ENCODE measurements around the gene NAGK.

DNA sequence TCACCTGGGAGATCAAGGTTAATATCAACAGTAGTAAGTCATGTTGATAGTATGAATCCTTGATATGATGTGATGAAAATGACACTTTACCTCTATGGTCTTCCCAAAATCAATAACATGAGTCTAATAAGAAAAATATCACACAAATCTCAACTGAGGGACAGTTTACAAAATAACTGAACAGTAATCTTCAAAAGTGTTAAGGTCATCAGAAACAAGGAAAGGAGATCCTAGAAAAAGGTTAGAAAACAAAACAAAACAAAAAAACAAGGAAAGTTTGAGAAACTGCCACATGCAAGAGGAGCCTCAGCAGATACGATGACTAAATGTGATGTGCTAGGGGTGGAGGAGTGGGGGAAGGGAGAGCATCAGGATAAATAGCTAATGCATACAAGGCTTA, 45.4 kb downstream of the NAGK start:
- TF ChIP-seq, protein P1, sequence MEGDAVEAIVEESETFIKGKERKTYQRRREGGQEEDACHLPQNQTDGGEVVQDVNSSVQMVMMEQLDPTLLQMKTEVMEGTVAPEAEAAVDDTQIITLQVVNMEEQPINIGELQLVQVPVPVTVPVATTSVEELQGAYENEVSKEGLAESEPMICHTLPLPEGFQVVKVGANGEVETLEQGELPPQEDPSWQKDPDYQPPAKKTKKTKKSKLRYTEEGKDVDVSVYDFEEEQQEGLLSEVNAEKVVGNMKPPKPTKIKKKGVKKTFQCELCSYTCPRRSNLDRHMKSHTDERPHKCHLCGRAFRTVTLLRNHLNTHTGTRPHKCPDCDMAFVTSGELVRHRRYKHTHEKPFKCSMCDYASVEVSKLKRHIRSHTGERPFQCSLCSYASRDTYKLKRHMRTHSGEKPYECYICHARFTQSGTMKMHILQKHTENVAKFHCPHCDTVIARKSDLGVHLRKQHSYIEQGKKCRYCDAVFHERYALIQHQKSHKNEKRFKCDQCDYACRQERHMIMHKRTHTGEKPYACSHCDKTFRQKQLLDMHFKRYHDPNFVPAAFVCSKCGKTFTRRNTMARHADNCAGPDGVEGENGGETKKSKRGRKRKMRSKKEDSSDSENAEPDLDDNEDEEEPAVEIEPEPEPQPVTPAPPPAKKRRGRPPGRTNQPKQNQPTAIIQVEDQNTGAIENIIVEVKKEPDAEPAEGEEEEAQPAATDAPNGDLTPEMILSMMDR (IDR thresholded peaks at IDR 0.05; ENCODE audit: insufficient read depth, low read length): no peak
- TF ChIP-seq POLR2AphosphoS5 (IDR thresholded peaks at IDR 0.05; ENCODE audit: low read depth) (no peak), GABPA (IDR thresholded peaks at IDR 0.05; ENCODE audit: low read depth) (no peak), SPI1 (IDR thresholded peaks at IDR 0.05; ENCODE audit: borderline replicate concordance, low read depth) (no peak)
- TF ChIP-seq, protein P2, sequence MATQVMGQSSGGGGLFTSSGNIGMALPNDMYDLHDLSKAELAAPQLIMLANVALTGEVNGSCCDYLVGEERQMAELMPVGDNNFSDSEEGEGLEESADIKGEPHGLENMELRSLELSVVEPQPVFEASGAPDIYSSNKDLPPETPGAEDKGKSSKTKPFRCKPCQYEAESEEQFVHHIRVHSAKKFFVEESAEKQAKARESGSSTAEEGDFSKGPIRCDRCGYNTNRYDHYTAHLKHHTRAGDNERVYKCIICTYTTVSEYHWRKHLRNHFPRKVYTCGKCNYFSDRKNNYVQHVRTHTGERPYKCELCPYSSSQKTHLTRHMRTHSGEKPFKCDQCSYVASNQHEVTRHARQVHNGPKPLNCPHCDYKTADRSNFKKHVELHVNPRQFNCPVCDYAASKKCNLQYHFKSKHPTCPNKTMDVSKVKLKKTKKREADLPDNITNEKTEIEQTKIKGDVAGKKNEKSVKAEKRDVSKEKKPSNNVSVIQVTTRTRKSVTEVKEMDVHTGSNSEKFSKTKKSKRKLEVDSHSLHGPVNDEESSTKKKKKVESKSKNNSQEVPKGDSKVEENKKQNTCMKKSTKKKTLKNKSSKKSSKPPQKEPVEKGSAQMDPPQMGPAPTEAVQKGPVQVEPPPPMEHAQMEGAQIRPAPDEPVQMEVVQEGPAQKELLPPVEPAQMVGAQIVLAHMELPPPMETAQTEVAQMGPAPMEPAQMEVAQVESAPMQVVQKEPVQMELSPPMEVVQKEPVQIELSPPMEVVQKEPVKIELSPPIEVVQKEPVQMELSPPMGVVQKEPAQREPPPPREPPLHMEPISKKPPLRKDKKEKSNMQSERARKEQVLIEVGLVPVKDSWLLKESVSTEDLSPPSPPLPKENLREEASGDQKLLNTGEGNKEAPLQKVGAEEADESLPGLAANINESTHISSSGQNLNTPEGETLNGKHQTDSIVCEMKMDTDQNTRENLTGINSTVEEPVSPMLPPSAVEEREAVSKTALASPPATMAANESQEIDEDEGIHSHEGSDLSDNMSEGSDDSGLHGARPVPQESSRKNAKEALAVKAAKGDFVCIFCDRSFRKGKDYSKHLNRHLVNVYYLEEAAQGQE (IDR thresholded peaks at IDR 0.05; ENCODE audit: insufficient replicate concordance, low read depth): no peak

Data from HL-60 (cell line).